BJ (cell line): ENCODE measurements around the gene DNER. TPM values are rescaled to one million over a fixed set of nuclear protein-coding genes. Genes with fewer than 3 reads are reported as not detected.

ENCODE experiments used
- CTCF ChIA-PET: fragments of 350-600 bp; formaldehyde crosslinking; extraction: SDS; loops from one replicate; lab custom pipeline; 2021; ENCODE audit warnings: antibody characterized with exemption, inconsistent platforms; lab: Yijun Ruan, JAX
- POLR2A ChIA-PET: fragments of 300-600 bp; sonication (Branson Sonifier 250); formaldehyde crosslinking; extraction: SDS; loops from one replicate; lab custom pipeline; 2021; ENCODE audit warnings: antibody characterized with exemption; lab: Charles Lee
- DNase-seq: peaks from one replicate; pipeline ENCODE4 v3.0.0-alpha.2; 2011; ENCODE audit warnings: low read depth
- H3K27me3 ChIP-seq: 2 replicates; pipeline ENCODE4 v1.6.0; 2011; ENCODE audit warnings: low read length; ENCODE audit not compliant: control insufficient read depth, insufficient read depth
- H3K36me3 ChIP-seq: 2 replicates; pipeline ENCODE4 v1.5.1; 2011; ENCODE audit warnings: low read length; ENCODE audit not compliant: control insufficient read depth, insufficient read depth
- H3K4me3 ChIP-seq: 2 replicates; pipeline ENCODE4 v1.5.1; 2011; ENCODE audit warnings: low read depth, mild to moderate bottlenecking, control low read depth, low read length
- CTCF ChIP-seq: IDR thresholded peaks from 2 replicates; pipeline ENCODE4 v1.5.1; 2011; ENCODE audit warnings: low read depth, mild to moderate bottlenecking, control low read depth, inconsistent platforms, low read length, moderate library complexity; ENCODE audit not compliant: insufficient read depth
- polyA plus RNA-seq: library from polyadenylated mRNA; depleted of rRNA; stranded (reverse); fragments of >200 nt; gene quantifications from 2 replicates; pipeline ENCODE4 v1.2.3, GENCODE V29; 2011

The DNER gene
- polyA plus RNA-seq, 1 experiment: 0.02 TPM

GRCh38 chr2:229363185-229363814 lies 351.1 kb downstream of the DNER start:
- Histone ChIP-seq H3K4me3 (no peak overlapping the region), H3K36me3 (no peaks in the 10 kb centered on the region), H3K27me3 (no peaks in the 10 kb centered on the region)
- POLR2A ChIA-PET: no interaction called here
- DNase-seq: no peak
- CTCF ChIA-PET: interaction anchor here (0.9 kb wide), 1 partner anchor 12 kb away, joined by 4 read pairs; no protein-coding TSS in a partner anchor
- TF ChIP-seq CTCF: no peak

GRCh38 chr2:229350883-229351282 lies 363.5 kb downstream of the DNER start:
- no peak for DNase-seq
- CTCF ChIA-PET: interaction anchor here (0.6 to 1.5 kb wide), 2 partner anchors 12 to 14 kb away, joined by 3 to 4 read pairs; no protein-coding TSS in a partner anchor
- no peak for TF ChIP-seq CTCF
- no peaks in the 10 kb centered on the region for H3K36me3 ChIP-seq
- POLR2A ChIA-PET: no interaction called here
- no peak overlapping the region for H3K4me3 ChIP-seq
- no peaks in the 10 kb centered on the region for H3K27me3 ChIP-seq

- Histone ChIP-seq H3K36me3 (no peaks in the 10 kb centered on the region), H3K4me3 (no peak overlapping the region), H3K27me3 (no peaks in the 10 kb centered on the region)
- ChIA-PET CTCF (interaction anchor here (0.6 to 1.5 kb wide), 2 partner anchors 13 kb away, joined by 3 to 4 read pairs; no protein-coding TSS in a partner anchor), POLR2A (no interaction called here)
- no peak for DNase-seq
- no peak for TF ChIP-seq CTCF
Measured at GRCh38 chr2:229350117-229350805, 364.1 kb downstream of the DNER start.

GRCh38 chr2:229348128-229348527 lies 366.2 kb downstream of the DNER start:
- no peaks in the 10 kb centered on the region for H3K36me3 ChIP-seq
- POLR2A ChIA-PET: no interaction called here
- H3K4me3 ChIP-seq: no peak overlapping the region
- no peaks in the 10 kb centered on the region for H3K27me3 ChIP-seq
- no peak for DNase-seq
- TF ChIP-seq CTCF: no peak
- CTCF ChIA-PET: interaction anchor here (1.1 kb wide), 1 partner anchor 75 kb away, joined by 3 read pairs; no protein-coding TSS in a partner anchor

DNA sequence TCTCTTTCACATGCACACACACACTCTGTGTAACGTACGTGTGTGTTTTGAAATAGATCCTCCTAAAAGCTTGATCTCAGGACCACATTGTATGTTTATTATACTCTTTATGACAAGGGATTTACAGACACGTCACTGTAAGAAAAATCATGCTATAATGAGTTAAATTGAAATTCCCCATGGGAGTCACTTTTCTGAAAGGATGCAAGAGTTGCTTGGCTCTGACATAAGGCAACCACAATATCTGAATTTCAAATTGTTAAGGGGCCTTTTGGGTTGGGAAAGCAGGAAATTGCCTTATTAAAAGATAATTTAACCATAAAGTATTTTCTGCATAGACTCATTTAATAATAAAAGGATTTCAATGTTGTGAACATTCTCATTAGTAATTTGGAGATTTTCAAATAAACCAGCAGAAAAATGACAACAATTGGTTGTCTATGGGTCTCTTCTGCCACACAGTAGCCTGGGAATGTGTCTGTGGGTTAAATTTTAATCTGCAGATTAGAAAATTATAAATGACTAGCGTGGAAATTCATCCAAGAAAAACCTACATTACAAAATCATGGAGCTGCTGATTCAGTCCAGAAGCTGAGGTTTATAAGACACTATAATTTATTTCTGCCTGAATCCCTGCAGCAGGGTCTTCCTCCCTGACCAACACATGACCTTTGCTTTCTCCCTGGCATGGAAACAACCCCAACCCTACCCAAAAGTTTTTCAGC lies 367.4 kb downstream of the DNER start:
- POLR2A ChIA-PET: no interaction called here

More for the DNA sequence above, 367.4 kb downstream of the DNER start:
- DNase-seq: no peak
- H3K36me3 ChIP-seq: no peaks in the 10 kb centered on the region
- no peaks in the 10 kb centered on the region for H3K27me3 ChIP-seq
- no peak overlapping the region for H3K4me3 ChIP-seq
- CTCF ChIA-PET: interaction anchor here (1.1 kb wide), 1 partner anchor 74 kb away, joined by 3 read pairs; no protein-coding TSS in a partner anchor
- no peak for TF ChIP-seq CTCF
